Measurements from ENCODE around the gene SLC35A3. TPM values are rescaled to one million over a fixed set of nuclear protein-coding genes. Genes with fewer than 3 reads are reported as not detected.

SLC35A3 gene
- total RNA-seq, 1 donor from 2014 or later = 16.5 TPM

GRCh38 chr1:100010804-100011203 lies 41.0 kb downstream of the SLC35A3 start:
- no peak for TF ChIP-seq CTCF (IDR thresholded peaks at IDR 0.05; ENCODE audit: unreplicated experiment)
- DNase-seq (ENCODE audit: low spot score, unreplicated experiment) = no peak
- H3K27me3 Mint-ChIP-seq = no peaks in the 10 kb centered on the region
- H3K36me3 Mint-ChIP-seq (ENCODE audit: insufficient read depth) = peaks cover 3% of the 10 kb centered on the region
- no peak overlapping the region for H3K4me3 Mint-ChIP-seq (ENCODE audit: low read depth)
- H3K27ac Mint-ChIP-seq = no peak overlapping the region
- H3K4me1 Mint-ChIP-seq (ENCODE audit: low read depth) = no peaks in the 10 kb centered on the region
- no peaks in the 10 kb centered on the region for H3K9me3 Mint-ChIP-seq (ENCODE audit: low read depth)

GRCh38 chr1:100019220-100019619 lies 49.4 kb downstream of the SLC35A3 start:
- no peak for TF ChIP-seq CTCF (IDR thresholded peaks at IDR 0.05; ENCODE audit: unreplicated experiment)
- Mint-ChIP-seq H3K27ac (no peak overlapping the region), H3K4me1 (ENCODE audit: low read depth) (no peaks in the 10 kb centered on the region), H3K9me3 (ENCODE audit: low read depth) (no peaks in the 10 kb centered on the region), H3K4me3 (ENCODE audit: low read depth) (no peak overlapping the region), H3K36me3 (ENCODE audit: insufficient read depth) (peaks cover 3% of the 10 kb centered on the region), H3K27me3 (no peaks in the 10 kb centered on the region)
- no peak for DNase-seq (ENCODE audit: low spot score, unreplicated experiment)

DNA sequence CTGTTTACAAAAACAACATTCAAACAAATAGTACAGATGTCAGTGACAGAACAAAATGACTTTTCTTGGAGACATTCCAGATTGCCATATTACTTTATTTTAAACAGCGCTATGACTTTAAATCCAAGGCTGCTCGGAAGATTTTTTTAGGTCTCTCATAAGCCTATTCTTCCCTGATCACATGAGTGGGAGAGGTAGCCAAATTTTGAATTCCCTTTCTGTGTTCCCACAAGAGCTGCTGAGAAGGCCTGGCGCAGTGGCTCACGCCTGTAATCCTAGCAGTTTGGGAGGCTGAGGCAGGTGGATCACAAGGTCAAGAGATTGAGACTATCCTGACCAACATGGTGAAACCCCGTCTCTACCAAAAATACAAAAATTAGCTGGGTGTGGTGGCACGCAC lies 53.7 kb downstream of the SLC35A3 start:
- DNase-seq (ENCODE audit: low spot score, unreplicated experiment) = no peak
- no peaks in the 10 kb centered on the region for H3K36me3 Mint-ChIP-seq (ENCODE audit: insufficient read depth)
- H3K27me3 Mint-ChIP-seq = no peaks in the 10 kb centered on the region
- no peak overlapping the region for H3K4me3 Mint-ChIP-seq (ENCODE audit: low read depth)
- H3K4me1 Mint-ChIP-seq (ENCODE audit: low read depth) = no peaks in the 10 kb centered on the region
- no peaks in the 10 kb centered on the region for H3K9me3 Mint-ChIP-seq (ENCODE audit: low read depth)
- TF ChIP-seq CTCF (IDR thresholded peaks at IDR 0.05; ENCODE audit: unreplicated experiment) = no peak
- no peak overlapping the region for H3K27ac Mint-ChIP-seq

- DNase-seq (ENCODE audit: low spot score, unreplicated experiment) = no peak
- Mint-ChIP-seq H3K36me3 (ENCODE audit: insufficient read depth) (no peaks in the 10 kb centered on the region), H3K27ac (no peak overlapping the region), H3K4me3 (ENCODE audit: low read depth) (no peak overlapping the region), H3K9me3 (ENCODE audit: low read depth) (no peaks in the 10 kb centered on the region), H3K4me1 (ENCODE audit: low read depth) (no peaks in the 10 kb centered on the region), H3K27me3 (no peaks in the 10 kb centered on the region)
- TF ChIP-seq CTCF (IDR thresholded peaks at IDR 0.05; ENCODE audit: unreplicated experiment) = no peak
These were observed 57.4 kb downstream of the SLC35A3 start for GRCh38 chr1:100027212-100027611.

DNA sequence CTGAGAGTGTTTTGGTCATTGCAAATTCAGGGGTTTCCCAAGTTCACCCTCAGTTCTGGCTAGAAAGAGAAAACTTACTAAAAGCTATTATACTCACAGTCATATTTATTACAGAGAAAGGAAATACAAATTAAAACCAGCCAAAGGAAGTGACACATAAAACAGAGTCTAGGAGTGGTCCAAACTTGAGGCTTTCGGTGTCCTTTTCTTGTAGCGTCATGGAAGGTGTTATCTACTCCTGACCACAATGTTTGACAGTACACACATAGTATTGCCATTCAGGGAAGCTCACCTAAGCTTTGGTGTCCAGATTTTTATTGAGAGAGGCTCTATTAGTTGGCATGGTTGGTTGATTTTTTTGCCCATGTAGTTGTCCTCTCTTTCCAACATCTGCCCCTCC lies 59.0 kb downstream of the SLC35A3 start:
- DNase-seq (ENCODE audit: low spot score, unreplicated experiment) = no peak
- Mint-ChIP-seq H3K27me3 (no peaks in the 10 kb centered on the region), H3K27ac (no peak overlapping the region), H3K36me3 (ENCODE audit: insufficient read depth) (no peaks in the 10 kb centered on the region), H3K4me3 (ENCODE audit: low read depth) (no peak overlapping the region), H3K4me1 (ENCODE audit: low read depth) (no peaks in the 10 kb centered on the region), H3K9me3 (ENCODE audit: low read depth) (no peaks in the 10 kb centered on the region)
- TF ChIP-seq CTCF (IDR thresholded peaks at IDR 0.05; ENCODE audit: unreplicated experiment) = no peak
